Measurements from ENCODE around the gene EVI5. TPM values are rescaled to one million over a fixed set of nuclear protein-coding genes. Genes with fewer than 3 reads are reported as not detected.

EVI5 gene
- total and polyA plus RNA-seq, 10 of the 15 experiments (the other 5 are each of a cell fraction or from before 2014, with no cell fraction given) = 0.27 to 6.8 (median 1.7) TPM

- TF ChIP-seq, protein P1, sequence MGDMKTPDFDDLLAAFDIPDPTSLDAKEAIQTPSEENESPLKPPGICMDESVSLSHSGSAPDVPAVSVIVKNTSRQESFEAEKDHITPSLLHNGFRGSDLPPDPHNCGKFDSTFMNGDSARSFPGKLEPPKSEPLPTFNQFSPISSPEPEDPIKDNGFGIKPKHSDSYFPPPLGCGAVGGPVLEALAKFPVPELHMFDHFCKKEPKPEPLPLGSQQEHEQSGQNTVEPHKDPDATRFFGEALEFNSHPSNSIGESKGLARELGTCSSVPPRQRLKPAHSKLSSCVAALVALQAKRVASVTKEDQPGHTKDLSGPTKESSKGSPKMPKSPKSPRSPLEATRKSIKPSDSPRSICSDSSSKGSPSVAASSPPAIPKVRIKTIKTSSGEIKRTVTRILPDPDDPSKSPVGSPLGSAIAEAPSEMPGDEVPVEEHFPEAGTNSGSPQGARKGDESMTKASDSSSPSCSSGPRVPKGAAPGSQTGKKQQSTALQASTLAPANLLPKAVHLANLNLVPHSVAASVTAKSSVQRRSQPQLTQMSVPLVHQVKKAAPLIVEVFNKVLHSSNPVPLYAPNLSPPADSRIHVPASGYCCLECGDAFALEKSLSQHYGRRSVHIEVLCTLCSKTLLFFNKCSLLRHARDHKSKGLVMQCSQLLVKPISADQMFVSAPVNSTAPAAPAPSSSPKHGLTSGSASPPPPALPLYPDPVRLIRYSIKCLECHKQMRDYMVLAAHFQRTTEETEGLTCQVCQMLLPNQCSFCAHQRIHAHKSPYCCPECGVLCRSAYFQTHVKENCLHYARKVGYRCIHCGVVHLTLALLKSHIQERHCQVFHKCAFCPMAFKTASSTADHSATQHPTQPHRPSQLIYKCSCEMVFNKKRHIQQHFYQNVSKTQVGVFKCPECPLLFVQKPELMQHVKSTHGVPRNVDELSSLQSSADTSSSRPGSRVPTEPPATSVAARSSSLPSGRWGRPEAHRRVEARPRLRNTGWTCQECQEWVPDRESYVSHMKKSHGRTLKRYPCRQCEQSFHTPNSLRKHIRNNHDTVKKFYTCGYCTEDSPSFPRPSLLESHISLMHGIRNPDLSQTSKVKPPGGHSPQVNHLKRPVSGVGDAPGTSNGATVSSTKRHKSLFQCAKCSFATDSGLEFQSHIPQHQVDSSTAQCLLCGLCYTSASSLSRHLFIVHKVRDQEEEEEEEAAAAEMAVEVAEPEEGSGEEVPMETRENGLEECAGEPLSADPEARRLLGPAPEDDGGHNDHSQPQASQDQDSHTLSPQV (IDR thresholded peaks at IDR 0.05) = no peak
- TF ChIP-seq RAD21 (IDR thresholded peaks at IDR 0.05; ENCODE audit: insufficient read depth, low read depth, low read length) = no peak
- TF ChIP-seq MTA3 (IDR thresholded peaks at IDR 0.05; ENCODE audit: borderline replicate concordance, low read length) = peak; percentile 89; the same call in 1 of the 2 replicates
- TF ChIP-seq CREB1 (IDR thresholded peaks at IDR 0.05; ENCODE audit: low read depth) = peak; percentile 38; the same call in 1 of the 2 replicates
- peak; percentile 70; the same call in 1 of the 2 replicates for TF ChIP-seq PML (IDR thresholded peaks at IDR 0.05; ENCODE audit: low read length)
- TF ChIP-seq, protein P2, sequence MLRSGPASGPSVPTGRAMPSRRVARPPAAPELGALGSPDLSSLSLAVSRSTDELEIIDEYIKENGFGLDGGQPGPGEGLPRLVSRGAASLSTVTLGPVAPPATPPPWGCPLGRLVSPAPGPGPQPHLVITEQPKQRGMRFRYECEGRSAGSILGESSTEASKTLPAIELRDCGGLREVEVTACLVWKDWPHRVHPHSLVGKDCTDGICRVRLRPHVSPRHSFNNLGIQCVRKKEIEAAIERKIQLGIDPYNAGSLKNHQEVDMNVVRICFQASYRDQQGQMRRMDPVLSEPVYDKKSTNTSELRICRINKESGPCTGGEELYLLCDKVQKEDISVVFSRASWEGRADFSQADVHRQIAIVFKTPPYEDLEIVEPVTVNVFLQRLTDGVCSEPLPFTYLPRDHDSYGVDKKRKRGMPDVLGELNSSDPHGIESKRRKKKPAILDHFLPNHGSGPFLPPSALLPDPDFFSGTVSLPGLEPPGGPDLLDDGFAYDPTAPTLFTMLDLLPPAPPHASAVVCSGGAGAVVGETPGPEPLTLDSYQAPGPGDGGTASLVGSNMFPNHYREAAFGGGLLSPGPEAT (IDR thresholded peaks at IDR 0.05; ENCODE audit: low read depth) = no peak; the same call in 1 of the 2 replicates
- TF ChIP-seq MTA2 (IDR thresholded peaks at IDR 0.05; ENCODE audit: low read depth) = peak; percentile 90
- TF ChIP-seq PAX8 (IDR thresholded peaks at IDR 0.05) = no peak
- no peak for TF ChIP-seq CBX3 (IDR thresholded peaks at IDR 0.05; ENCODE audit: borderline replicate concordance, low read depth)
- no peak for TF ChIP-seq ZNF274 (IDR thresholded peaks at IDR 0.05; ENCODE audit: insufficient read depth, insufficient read length)
- no peak for TF ChIP-seq TARDBP (IDR thresholded peaks at IDR 0.05; ENCODE audit: borderline replicate concordance)
- TF ChIP-seq BACH1 (IDR thresholded peaks at IDR 0.05; ENCODE audit: borderline replicate concordance) = 0 out of 2 replicates have a peak, but pooled peaks have one; percentile 19
- TF ChIP-seq TAF1 (IDR thresholded peaks at IDR 0.05; ENCODE audit: borderline replicate concordance, low read depth, low read length) = no peak
- TF ChIP-seq PRDM15 (CRISPR knock-in tag; IDR thresholded peaks at IDR 0.05) = no peak
- peak; percentile 78 for TF ChIP-seq RELA (IDR thresholded peaks at IDR 0.05; ENCODE audit: borderline replicate concordance, partially characterized antibody)
- TF ChIP-seq CEBPB (IDR thresholded peaks at IDR 0.05; ENCODE audit: borderline replicate concordance in 1 of 2, low read depth in 2 of 2, low read length in 2 of 2) = 0 out of 4 replicates have a peak, but pooled peaks of 1 of the 2 experiments have one; percentile 45
- TF ChIP-seq ATF3 (IDR thresholded peaks at IDR 0.05; ENCODE audit: borderline replicate concordance, extremely low read depth, low read depth, low read length) = no peak
- TF ChIP-seq BMI1 (IDR thresholded peaks at IDR 0.05; ENCODE audit: borderline replicate concordance) = peak; percentile 63; the same call in 1 of the 2 replicates
- peak; percentile 55; the same call in 1 of the 2 replicates for TF ChIP-seq ZBED1 (IDR thresholded peaks at IDR 0.05; ENCODE audit: borderline replicate concordance)
These were observed 197.5 kb downstream of the EVI5 start (continued) for GRCh38 chr1:92587445-92587844.
